Hematopoietic multipotent progenitor cell (in vitro differentiated cells): ENCODE data around the gene RBL1. TPM values are rescaled to one million over a fixed set of nuclear protein-coding genes. Genes with fewer than 3 reads are reported as not detected.
"Not testable (repeated sequence)": the region's sequence is repeated elsewhere in the genome, so short reads cannot be mapped to it uniquely, and the experiment has no call there.

Source experiments
- DNase-seq, 3 donors: peaks; one replicate each; pipeline ENCODE4 v3.0.0-alpha.2; 2011 to 2015; ENCODE audit warnings: low read depth in 2 of 3, low spot score in 2 of 3
- total RNA-seq: library from RNA; depleted of rRNA; stranded (reverse); fragments of >200 nt; gene quantifications from one replicate; pipeline ENCODE4 v1.2.3, GENCODE V29; 2012

The RBL1 gene
- total RNA-seq = 11.6 TPM

- peak; percentile 85 to 90 (median 90) for DNase-seq
Measured at GRCh38 chr20:37095599-37096414, at the start of gene RBL1. TSS of gene RBL1 (minus strand) at chr20:37095997. CDS start at chr20:37095928, 69 bp downstream.

GRCh38 chr20:37144856-37145404, 49.1 kb upstream of the RBL1 start:
- DNase-seq = no peak

- DNase-seq = no peak
Measured at GRCh38 chr20:37142708-37143107, 46.9 kb upstream of the RBL1 start.

- no peak for DNase-seq
Measured at GRCh38 chr20:37137547-37137946, 41.8 kb upstream of the RBL1 start.

DNA sequence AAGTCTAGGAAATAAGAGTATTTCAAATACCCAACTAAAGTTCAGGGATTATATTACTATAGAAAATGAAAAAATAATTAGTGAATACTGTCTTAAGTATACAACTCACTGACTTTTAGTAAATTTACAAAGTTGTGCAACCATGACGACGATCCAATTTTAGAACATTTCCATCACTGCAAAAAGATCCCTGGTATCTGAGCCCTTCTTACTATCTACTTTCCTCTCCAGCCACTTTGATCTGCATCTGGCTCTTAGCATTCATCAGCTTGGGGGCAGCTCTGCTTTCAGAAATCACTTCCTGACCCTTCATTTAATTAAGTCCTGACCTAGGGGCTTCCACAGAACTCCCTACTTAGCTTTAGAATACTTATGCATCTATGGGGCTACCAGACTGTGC, 38.2 kb upstream of the RBL1 start:
- DNase-seq = no peak

GRCh38 chr20:37131486-37131885, 35.7 kb upstream of the RBL1 start:
- DNase-seq = no peak

DNA sequence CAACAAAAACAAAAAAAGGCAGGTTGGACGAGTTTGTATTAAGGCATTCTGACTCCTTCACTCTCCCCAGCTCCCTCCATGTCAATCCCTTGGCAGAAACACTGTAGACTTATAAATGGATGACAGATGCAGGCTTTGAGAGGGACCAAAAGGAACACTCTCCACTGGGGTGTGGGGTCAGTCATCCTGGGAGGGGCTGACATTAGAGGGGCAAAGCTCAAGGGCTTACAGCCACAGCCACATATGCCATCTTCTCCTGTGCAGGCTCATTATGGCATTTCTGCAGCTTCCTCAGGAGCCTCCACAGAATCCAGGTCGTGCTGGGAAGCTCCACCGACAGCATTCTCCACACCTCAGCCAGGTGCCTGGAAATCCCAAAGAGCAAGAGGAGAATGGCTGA, 33.0 kb upstream of the RBL1 start:
- no peak for DNase-seq

DNA sequence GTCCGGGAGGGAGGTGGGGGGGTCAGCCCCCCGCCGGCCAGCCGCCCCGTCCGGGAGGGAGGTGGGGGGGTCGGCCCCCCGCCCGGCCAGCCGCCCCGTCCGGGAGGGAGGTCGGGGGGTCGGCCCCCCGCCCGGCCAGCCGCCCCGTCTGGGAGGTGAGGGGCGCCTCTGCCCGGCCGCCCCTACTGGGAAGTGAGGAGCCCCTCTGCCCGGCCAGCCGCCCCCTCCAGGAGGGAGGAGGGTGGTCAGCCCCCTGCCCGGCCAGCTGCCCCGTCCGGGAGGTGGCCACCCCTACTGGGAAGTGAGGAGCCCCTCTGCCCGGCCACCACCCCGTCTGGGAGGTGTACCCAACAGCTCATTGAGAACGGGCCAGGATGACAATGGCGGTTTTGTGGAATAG, 30.5 kb upstream of the RBL1 start:
- DNase-seq = not testable (repeated sequence)

- DNase-seq = no peak
Measured at GRCh38 chr20:37123441-37123840, 27.6 kb upstream of the RBL1 start.

GRCh38 chr20:37120497-37120896, 24.7 kb upstream of the RBL1 start:
- no peak for DNase-seq

DNA sequence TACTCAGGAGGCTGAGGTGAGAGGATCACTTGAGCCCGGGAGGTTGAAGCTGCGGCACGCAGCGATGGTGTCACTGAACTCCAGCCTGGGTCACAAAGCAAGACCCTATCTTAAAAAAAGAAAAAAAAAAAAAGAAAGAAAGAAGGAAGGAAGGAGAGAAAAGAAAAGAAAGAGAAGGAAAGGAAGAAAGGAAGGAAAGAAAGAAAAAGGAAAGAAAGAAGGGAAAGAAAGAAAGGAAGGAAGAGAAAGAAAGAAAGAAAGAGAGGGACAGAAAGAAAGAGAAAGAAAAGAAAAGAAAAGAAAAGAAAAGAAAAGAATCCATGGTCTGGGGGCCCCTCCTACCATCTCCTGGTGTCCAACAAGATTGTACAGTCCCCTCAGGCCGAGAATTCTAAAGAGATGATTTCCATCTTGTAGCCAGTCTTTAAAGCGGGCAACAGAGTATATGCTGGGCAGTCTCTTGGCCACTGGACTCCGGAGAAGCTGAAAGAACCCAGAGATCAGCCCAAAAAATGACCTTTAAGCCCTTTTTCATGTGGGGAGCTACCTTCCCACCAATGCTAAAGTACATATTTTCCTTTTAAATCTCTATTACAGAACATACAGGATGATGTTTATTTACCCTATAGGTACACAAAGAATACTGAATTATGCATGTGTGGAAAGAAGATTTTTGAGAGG, 23.7 kb upstream of the RBL1 start:
- no peak for DNase-seq

DNA sequence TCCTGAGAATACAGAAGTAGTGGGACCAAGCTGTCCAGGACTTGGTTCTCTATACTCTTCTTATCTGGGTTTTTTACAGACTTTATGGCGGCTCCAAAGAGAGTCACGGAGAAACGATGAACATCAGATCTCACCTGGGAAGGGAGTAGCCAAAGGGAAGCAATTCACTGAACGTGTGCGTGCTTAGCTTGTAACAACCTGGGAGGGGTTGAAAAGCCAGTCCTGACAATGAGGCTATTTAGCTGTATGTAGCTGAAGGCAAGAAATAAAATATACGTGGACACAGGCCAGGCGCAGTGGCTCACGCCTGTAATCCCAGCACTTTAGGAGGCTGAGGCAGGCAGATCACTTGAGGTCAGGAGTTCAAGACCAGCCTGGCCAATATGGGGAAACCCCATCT, 18.2 kb upstream of the RBL1 start:
- no peak for DNase-seq

DNA sequence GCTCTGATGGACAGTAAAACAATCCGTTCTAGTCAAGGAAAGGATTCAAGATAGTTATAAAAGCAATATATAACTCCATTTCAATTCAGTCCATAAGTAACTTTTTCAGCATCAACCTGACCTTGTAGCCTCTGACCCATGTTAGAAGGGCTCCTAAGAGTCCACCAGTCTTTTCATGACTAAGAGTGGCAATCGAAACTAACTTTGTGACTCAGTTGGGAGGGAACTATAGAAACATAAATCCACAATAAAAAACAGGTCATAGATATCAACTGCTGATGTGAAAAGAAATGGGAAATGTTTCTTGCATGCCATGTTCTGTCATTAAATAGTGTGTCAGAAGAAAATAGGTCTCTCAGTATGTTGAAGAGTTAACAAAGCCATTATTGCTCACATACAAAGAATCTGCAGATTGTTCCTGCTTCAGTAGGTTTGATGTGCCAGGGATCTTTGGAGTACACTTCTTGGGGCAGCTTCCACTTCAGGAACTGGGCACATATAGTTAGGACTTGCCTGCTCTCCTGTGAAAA, 16.2 kb upstream of the RBL1 start:
- DNase-seq = no peak

DNA sequence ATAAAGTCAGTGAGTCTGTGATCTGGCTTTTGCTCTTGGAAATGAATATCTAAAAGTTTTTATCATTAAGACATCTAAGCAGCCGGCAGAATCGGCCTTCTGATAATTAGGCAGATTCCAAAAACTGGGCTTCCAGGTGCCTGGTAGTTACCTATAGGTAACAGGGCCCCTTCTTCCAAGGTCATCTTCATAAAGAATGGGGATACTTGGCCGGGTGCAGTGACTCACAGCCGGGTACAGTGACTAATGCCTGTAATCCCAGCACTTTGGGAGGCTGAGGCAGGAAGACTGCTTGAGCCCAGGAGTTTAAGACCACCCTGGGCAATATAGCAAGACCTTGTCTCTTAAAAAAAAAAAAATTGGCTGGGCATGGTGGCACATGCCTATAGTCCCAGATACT, 12.9 kb upstream of the RBL1 start:
- DNase-seq = no peak

GRCh38 chr20:37102571-37102970, 6.8 kb upstream of the RBL1 start:
- no peak for DNase-seq

- no peak for DNase-seq
Measured at GRCh38 chr20:37096415-37097041, 731 bp upstream of the RBL1 start.

- peak in 2 of 3 donors; percentile 41 to 50 for DNase-seq
Measured at GRCh38 chr20:37095108-37095598, 644 bp downstream of the RBL1 start.

DNA sequence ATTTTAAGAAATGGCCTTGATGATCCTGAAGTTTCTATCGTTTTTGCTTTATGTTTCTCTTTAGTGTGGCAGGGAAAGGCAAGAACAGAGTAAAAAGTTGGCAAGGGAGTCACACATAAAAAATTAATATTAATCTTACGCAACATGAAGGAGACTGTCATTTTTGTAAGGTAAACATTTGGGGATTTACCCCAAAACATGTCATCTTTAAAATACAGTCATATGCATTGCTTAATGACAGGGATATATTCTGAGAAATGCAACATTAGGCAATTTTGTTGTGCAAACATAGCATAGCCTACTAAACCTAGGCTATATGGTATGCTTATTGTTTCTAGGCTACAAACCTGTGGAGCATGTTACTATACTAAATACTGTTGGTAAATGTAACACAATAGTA, 5.4 kb downstream of the RBL1 start:
- no peak for DNase-seq

DNA sequence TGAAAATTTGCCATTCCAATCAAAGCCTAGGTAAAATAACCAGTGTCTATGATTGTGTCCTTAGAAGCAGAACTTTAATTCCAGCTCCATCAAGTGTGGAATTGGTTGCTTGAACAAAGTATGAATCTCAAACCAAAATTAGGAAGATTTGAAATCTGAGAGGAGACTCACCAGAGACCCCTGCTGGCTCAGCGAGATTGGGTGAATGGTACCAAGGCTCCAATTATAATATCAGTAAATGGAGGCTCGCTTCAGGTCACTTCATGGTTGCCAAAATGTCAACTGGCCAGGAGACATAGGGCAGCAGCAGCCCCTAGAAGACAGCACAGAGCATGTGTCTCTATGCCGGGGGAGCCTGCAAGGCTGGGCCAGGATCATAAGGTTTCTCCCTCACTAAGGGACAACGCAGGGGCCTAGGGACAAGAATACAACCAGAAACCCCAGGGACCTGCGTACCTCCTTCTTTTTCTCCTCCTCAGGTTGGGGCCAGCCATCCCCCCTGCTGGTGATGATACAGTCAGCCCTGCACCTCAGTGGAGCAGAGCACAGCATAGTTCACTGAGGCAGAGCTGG, 14.0 kb downstream of the RBL1 start:
- DNase-seq = peak; percentile 14 to 33 (median 23)

GRCh38 chr20:37077009-37077408, 18.8 kb downstream of the RBL1 start:
- DNase-seq = no peak
